GM19328 (cell line): Measurements from ENCODE around the gene PUS10.
"Not testable (repeated sequence)": the region's sequence is repeated elsewhere in the genome, so short reads cannot be mapped to it uniquely, and the experiment has no call there.

Experiments
- ATAC-seq: cut with Tn5 transposase; IDR thresholded peaks from one replicate; pipeline ENCODE4 v1.9.1; 2021; ENCODE audit warnings: mild to moderate bottlenecking, moderate library complexity; ENCODE audit not compliant: unreplicated experiment

PUS10 gene

GRCh38 chr2:61017556-61018317, at the start of gene PUS10, which contains the start of gene PEX13:
PUS10 (minus strand) TSS chr2:61018255; CDS start chr2:61011890, 6,365 bp downstream.
PEX13 (plus strand) TSS chr2:61017720; CDS start chr2:61017760, 40 bp downstream.
- peak; percentile 75 for ATAC-seq

GRCh38 chr2:61065714-61066709, 48.0 kb upstream of the PUS10 start, which contains the start of gene SANBR:
SANBR (plus strand) TSS chr2:61065871; CDS start chr2:61070351, 4,480 bp downstream.
- ATAC-seq: peak; percentile 96

GRCh38 chr2:61059382-61059781, 41.3 kb upstream of the PUS10 start:
- no peak for ATAC-seq

- ATAC-seq: no peak
These were observed 39.5 kb upstream of the PUS10 start for GRCh38 chr2:61057562-61057961.

GRCh38 chr2:61055557-61055956, 37.5 kb upstream of the PUS10 start:
- ATAC-seq: no peak

- ATAC-seq: no peak
These were observed 27.9 kb upstream of the PUS10 start for GRCh38 chr2:61045999-61046398.

- no peak for ATAC-seq
These were observed 27.2 kb upstream of the PUS10 start for GRCh38 chr2:61045226-61045625.

GRCh38 chr2:61044636-61045035, 26.6 kb upstream of the PUS10 start:
- no peak for ATAC-seq

- ATAC-seq: no peak
These were observed 24.8 kb upstream of the PUS10 start for GRCh38 chr2:61042807-61043206.

- ATAC-seq: not testable (repeated sequence)
These were observed 18.6 kb upstream of the PUS10 start for GRCh38 chr2:61036643-61037042.

- not testable (repeated sequence) for ATAC-seq
These were observed 16.5 kb upstream of the PUS10 start for GRCh38 chr2:61034592-61034991.

GRCh38 chr2:61029533-61029932, 11.5 kb upstream of the PUS10 start:
- no peak for ATAC-seq

- no peak for ATAC-seq
These were observed 5.6 kb upstream of the PUS10 start for GRCh38 chr2:61023670-61024069.

- ATAC-seq: no peak
These were observed 3.2 kb upstream of the PUS10 start for GRCh38 chr2:61021228-61021660.

GRCh38 chr2:61018798-61019197, 743 bp upstream of the PUS10 start:
- no peak for ATAC-seq

GRCh38 chr2:61018318-61018755, 282 bp upstream of the PUS10 start:
- ATAC-seq: no peak

GRCh38 chr2:61017003-61017555, 976 bp downstream of the PUS10 start:
- peak; percentile 49 for ATAC-seq

- no peak for ATAC-seq
These were observed 1.6 kb downstream of the PUS10 start for GRCh38 chr2:61016392-61017002.

GRCh38 chr2:61015976-61016375, 2.1 kb downstream of the PUS10 start:
- ATAC-seq: no peak

- no peak for ATAC-seq
These were observed 3.3 kb downstream of the PUS10 start for GRCh38 chr2:61014763-61015162.

GRCh38 chr2:61013382-61013781, 4.7 kb downstream of the PUS10 start:
- ATAC-seq: no peak
